HG02870 (cell line): ENCODE data around the gene CCL22.
A peak's percentile ranks its signal among the peaks of the same experiment; 100 is the strongest.
"Not testable (repeated sequence)": the region's sequence is repeated elsewhere in the genome, so short reads cannot be mapped to it uniquely, and the experiment has no call there.

Experiments
- ATAC-seq: cut with Tn5 transposase; IDR thresholded peaks from one replicate; pipeline ENCODE4 v1.9.1; 2021; ENCODE audit warnings: mild to moderate bottlenecking, moderate library complexity; ENCODE audit not compliant: unreplicated experiment

Gene CCL22

DNA sequence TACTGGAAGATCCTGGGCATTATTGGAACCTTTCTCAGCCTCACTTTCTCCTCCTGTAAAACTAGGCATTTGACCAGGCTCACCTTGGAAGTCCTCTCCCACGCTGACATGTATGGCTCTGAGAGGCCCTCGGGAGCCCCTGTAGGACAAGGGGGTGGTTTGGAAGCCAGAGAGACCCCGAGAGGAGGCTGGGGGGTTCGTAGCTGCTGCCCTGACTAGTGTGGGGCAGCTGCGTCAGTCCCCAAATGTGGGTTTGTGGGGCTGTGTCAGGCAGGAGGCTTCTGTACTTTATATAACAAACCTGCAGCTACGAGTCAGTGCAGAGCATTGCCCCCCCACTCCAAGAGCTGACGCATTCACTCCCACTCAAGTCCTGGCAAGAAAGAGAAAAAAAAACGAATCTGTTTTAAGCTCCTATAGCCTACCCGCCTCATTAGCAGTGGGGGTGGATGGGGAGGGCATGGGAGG is 15.5 kb downstream of the CCL22 start:
- ATAC-seq: no peak

DNA sequence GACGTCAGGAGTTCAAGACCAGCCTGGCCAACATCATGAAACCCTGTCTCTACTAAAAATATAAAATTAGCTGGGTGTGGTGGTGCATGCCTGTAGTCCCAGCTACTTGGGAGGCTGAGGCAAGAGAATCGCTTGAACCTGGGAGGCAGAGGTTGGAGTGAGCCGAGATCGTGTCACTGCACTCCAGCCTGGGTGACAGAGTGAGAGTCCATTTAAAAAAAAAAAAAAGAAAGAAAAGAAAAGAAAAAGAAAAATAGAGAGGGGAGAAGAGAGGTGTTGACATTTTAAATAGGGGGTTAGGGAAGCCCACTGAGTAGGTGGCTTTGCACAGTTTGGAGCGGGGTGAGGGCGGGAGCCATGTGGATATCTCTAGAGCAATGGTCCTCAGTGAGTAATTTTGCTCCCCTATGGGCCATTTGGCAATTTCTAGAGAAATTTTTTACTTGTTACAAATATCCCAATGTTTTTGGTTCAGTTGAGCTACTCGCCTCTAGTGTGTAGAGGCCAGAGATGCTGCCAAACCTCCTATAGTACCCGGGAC is 16.4 kb downstream of the CCL22 start:
- ATAC-seq: not testable (repeated sequence)

DNA sequence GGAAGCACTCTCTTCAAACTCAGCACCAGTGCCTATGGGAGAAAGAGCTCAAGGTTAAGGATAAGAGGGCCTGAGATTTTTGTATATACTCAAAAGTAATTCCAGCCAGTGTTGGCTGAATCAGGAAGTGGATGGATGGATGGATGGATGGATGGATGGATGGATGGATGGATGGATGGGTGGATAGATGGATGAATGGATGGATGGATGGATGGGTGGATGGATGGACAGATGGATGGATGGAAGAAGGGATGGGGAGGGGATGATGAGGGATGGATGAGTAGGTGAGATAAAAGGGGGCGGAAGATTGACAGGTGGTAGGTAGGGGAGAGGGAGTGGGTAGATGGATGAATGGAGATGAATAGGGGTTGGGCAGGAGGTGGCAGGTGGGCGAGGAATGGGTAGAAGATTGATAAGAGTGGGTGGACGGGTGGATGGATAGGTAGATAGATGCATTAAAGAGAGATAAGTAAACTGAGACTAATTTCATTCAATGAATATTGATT is 17.8 kb downstream of the CCL22 start:
- no peak for ATAC-seq

DNA sequence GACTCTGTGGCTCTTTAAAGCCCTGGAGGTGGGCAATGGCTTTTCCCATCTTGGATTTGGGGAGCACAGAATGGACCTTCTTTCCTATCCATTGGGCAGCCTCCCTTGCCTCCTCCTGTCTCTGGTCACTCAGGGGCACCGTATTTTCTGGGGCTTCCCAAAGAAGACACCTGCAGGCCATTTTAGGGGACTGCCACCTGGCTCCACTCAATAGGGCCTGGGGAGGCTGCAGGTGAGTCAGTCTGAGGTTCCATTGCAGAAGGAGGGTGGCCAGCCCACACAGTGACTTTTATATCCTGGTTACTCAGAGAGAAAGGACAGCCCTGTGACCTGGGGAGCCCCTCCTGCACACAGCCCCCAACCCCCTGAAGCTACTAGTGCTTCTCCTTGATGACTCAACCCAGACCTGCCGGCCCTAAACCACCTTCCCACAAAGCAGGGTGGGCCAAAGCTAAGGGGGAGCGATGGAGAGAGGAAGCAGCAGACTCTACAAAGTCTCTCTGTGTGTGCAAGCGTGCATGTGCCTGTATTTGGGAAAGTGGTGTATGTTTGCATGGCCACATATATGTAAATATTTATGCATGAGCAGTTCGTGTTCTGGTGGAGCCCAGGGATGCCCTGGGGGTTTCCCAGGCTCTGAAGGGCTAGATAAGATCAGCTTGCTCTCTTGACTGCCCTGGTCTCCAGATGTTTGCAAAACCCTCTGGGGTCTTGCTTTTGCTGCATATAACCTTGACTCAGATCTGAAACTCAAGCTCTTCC is 18.7 kb downstream of the CCL22 start:
- ATAC-seq: peak; percentile 82

DNA sequence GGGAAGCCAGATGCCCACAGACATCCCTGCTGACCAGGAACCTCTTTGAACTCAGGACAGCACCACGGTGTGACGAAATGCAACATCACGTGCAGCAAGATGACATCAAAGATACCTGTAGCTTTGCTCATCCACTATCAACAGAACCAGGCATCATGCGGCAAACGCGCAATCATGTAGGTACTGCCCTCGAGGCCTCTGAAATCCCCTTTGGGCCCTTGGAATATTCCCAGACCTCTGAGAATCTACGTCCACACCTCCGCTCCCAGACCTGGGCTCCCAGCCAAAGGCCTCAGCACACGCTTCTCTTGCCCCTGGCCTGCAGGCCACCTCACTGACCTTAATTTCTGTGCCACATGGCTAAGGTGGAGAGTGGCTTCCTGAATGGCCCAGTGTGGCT is 21.0 kb downstream of the CCL22 start:
- no peak for ATAC-seq

DNA sequence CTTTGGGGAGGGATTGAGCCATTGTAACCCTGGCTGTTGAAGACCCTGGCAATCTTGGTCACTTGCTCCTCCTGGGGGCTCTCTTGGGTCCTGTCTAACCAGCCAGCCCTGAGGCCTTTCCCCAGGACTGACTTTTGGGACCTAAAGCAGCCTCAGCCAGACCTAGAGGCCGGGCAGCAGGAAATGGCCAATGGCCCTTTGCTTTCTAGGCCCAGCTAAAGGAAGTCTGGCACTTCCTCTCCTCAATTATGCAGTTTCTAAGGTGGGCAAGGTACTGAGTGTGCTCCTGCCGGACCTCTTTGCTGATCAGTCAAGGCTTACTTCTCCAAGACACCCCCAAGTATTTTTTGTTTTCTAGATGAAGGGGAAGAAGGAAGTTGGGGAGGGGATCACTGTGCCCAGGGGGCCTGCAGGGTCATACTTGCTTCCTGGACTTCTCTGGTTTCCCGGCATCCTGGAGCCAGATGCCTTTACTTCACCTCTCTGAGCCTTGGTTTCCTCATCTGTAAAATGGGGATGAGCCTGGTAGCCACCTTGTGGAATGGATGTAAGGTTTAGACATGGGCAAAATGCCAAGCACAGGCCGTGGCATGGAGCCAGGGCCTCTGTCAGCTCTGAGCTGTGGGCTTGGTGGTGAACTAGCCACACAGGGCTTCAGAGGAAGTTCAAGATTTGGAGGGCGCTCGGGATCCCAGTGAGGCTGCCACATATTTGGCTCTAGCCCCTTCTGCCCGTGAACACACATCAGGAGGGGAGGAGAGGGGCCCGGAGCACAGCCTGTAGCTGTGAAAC is 22.3 kb downstream of the CCL22 start:
- ATAC-seq: no peak

DNA sequence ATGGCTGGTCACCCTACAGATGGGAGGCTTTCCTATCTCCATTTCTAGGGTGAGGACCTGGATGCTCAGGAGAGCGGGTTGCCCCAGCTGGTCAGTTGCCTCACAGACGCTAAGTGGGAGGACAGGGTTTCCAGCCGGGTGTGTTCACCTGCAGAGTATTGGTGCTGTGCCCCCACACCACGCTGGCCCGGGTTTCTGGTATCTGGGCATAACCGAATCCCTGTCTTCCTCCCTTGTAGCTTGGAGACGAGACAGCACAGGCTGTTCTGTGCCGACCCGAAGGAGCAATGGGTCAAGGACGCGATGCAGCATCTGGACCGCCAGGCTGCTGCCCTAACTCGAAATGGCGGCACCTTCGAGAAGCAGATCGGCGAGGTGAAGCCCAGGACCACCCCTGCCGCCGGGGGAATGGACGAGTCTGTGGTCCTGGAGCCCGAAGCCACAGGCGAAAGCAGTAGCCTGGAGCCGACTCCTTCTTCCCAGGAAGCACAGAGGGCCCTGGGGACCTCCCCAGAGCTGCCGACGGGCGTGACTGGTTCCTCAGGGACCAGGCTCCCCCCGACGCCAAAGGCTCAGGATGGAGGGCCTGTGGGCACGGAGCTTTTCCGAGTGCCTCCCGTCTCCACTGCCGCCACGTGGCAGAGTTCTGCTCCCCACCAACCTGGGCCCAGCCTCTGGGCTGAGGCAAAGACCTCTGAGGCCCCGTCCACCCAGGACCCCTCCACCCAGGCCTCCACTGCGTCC is 23.4 kb downstream of the CCL22 start:
- ATAC-seq: no peak

DNA sequence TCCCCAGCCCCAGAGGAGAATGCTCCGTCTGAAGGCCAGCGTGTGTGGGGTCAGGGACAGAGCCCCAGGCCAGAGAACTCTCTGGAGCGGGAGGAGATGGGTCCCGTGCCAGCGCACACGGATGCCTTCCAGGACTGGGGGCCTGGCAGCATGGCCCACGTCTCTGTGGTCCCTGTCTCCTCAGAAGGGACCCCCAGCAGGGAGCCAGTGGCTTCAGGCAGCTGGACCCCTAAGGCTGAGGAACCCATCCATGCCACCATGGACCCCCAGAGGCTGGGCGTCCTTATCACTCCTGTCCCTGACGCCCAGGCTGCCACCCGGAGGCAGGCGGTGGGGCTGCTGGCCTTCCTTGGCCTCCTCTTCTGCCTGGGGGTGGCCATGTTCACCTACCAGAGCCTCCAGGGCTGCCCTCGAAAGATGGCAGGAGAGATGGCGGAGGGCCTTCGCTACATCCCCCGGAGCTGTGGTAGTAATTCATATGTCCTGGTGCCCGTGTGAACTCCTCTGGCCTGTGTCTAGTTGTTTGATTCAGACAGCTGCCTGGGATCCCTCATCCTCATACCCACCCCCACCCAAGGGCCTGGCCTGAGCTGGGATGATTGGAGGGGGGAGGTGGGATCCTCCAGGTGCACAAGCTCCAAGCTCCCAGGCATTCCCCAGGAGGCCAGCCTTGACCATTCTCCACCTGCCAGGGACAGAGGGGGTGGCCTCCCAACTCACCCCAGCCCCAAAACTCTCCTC is 24.1 kb downstream of the CCL22 start:
- ATAC-seq: no peak

DNA sequence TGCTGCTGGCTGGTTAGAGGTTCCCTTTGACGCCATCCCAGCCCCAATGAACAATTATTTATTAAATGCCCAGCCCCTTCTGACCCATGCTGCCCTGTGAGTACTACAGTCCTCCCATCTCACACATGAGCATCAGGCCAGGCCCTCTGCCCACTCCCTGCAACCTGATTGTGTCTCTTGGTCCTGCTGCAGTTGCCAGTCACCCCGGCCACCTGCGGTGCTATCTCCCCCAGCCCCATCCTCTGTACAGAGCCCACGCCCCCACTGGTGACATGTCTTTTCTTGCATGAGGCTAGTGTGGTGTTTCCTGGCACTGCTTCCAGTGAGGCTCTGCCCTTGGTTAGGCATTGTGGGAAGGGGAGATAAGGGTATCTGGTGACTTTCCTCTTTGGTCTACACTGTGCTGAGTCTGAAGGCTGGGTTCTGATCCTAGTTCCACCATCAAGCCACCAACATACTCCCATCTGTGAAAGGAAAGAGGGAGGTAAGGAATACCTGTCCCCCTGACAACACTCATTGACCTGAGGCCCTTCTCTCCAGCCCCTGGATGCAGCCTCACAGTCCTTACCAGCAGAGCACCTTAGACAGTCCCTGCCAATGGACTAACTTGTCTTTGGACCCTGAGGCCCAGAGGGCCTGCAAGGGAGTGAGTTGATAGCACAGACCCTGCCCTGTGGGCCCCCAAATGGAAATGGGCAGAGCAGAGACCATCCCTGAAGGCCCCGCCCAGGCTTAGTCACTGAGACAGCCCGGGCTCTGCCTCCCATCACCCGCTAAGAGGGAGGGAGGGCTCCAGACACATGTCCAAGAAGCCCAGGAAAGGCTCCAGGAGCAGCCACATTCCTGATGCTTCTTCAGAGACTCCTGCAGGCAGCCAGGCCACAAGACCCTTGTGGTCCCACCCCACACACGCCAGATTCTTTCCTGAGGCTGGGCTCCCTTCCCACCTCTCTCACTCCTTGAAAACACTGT is 25.0 kb downstream of the CCL22 start:
- ATAC-seq: no peak

DNA sequence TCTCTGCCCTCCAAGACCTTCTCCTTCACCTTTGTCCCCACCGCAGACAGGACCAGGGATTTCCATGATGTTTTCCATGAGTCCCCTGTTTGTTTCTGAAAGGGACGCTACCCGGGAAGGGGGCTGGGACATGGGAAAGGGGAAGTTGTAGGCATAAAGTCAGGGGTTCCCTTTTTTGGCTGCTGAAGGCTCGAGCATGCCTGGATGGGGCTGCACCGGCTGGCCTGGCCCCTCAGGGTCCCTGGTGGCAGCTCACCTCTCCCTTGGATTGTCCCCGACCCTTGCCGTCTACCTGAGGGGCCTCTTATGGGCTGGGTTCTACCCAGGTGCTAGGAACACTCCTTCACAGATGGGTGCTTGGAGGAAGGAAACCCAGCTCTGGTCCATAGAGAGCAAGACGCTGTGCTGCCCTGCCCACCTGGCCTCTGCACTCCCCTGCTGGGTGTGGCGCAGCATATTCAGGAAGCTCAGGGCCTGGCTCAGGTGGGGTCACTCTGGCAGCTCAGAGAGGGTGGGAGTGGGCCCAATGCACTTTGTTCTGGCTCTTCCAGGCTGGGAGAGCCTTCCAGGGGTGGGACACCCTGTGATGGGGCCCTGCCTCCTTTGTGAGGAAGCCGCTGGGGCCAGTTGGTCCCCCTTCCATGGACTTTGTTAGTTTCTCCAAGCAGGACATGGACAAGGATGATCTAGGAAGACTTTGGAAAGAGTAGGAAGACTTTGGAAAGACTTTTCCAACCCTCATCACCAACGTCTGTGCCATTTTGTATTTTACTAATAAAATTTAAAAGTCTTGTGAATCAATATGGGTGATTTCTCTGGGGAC is 25.9 kb downstream of the CCL22 start:
- no peak for ATAC-seq

DNA sequence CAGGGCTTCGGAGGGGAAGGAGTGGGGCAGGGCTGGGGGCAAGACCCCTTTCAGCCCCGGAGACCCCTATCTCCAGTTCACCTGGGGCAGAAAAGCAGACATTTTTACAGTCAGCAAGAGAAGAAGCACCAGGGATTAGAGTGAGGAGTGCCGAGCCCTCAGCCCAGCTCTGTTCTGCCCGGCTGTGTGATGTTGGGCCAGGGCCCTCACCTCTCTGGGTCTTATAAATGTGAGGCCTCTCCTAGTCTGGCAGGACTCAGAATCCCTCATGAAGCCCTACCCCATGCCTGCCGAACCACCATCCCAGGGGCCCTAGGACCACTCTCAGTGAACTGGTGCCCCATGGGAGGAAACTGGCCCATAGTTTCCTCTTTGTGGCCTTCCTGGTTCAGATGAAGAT is 26.5 kb downstream of the CCL22 start:
- ATAC-seq: no peak

DNA sequence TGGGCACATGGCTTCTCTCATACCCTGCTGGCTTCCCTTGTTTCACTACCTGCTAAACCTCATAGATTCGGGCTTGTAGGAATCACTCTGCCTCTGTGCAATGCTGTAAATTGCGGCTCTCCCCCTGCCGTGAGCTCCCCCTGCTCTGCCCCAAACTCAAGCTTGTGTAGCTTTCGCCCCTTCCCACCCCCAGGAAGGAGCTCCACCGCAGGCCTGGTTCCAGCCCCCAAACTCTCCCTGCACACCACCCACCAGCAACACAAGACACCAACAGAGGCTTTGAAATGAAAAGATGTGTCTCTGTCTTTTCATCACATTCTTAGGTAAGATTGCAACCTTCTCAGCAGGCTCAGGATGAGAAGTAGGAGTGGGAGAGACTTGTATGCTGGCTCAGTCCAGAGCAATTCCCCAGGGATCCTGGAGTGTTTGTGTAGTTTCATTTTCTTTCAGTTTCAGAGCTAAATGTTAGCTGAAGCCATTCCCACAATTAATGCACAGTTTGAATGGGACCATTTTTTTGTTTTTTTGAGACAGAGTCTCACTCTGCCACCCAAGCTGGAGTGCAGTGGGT is 27.9 kb downstream of the CCL22 start:
- ATAC-seq: no peak

DNA sequence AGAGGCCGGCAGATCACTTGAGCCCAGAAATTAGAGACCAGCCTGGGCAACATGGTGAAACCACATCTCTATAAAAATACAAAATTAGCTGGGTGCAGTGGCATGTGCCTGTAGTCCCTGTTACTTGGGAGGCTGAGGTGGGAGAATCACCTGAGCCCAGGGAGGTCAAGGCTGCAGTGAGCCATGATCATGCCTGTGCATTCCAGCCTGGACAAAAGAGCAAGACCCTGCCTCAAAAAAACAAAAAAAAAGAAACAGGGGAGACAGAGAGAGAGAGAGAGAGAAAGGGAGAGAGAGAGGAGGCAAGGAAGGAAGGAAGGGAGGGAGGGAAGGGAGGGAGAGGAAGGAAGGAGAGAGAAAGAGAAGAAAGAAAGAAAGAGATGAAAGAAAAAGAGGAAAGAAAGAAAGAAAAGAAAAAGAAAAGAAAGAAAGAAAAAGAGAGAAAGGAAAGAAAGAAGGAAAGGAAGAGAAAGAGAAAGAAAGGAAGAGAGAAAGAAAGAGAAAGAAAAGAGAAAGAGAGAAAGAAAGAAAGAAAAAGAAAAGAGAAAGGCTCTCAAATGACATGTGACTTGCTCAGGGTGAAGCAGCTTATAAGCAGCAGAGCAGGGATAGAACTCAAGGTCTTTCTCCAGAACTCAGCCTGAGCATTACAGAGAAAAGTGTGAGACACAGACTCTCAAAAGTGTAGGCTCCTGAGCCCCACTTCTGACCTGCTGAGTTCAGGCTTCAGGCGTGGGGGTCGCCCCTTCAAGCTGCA is 29.2 kb downstream of the CCL22 start:
- peak; percentile 31 for ATAC-seq

DNA sequence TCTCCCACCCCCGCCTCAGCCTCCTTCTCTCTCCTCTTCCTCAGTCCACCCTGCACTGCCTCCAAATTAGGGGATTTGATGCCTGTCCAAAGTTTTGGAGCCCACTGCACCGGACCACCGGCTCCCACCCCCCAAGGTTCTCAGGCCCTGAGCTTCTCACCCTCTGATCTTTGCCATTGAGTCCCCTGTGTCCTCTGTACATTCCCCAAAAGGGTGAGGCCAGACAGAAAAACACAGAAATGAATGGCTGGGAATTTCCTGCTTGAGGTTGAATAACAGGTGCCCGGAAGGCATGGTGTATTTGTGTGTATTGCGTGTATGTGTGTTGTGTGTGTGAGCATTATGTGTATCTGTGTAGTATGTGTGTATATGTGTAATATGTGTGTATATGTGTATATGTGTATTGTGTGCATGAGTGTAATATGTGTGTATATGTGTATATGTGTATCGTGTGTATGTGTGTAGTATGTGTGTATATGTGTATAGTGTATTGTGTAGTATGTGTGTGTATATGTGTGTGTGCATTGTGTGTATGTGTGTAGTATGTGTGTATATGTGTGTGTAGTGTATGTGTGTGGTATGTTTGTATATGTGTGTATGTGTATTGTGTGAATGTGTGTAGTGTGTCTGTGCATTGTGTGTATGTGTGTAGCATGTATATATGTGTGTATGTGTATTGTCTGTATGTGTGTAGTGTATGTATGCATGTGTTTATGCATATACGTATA is 29.9 kb downstream of the CCL22 start:
- ATAC-seq: peak; percentile 61

DNA sequence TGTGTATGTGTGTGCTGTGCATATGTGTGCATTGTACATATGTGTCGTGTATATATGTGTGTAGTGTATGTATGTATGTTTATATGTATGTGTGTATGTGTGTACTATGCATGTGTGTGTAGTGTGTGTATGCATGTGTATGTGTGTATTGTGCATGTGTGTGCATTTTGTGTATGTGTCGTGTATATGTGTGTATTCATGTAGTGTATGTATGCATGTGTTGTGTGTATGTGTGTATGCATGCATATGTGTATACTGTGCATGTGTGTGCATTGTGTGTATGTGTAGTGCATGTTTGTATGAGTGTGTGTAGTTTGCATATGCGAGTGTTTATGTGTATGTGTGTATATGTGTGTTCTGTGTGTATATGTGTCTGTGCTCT is 30.5 kb downstream of the CCL22 start:
- ATAC-seq: no peak

DNA sequence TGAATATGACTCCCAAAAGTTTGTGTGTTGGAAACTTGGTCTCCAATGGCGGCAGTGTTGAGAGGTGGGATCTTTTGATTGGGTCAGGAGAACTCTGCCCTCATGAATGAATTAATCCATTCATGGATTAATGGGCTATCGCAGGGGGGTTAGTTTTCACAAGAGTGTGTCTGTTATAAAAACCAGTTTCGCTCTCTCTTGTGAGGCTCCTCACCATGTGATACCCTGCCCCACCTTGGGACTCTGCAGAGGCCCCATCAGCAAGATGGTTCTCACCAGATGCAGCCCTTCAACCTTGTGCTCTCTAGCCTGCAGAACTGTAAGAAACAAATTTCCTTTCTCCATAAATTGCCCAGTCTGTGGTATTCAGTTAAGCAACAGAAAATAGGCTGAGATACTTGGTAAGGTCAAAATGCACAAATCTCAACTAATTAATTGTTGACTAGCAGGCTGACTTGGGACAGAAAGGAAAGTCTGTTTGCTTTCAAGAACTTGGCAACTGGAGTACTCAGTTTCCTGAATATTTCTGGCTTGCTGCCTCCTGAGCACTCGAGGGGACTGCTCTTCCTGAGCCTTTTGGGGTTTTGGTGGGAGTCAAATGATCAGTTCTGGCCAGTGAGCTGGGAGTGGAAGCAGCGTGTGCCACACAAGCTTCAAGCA is 32.2 kb downstream of the CCL22 start:
- no peak for ATAC-seq
